B cell (primary cell): ENCODE measurements around the gene MMRN1. TPM values are rescaled to one million over a fixed set of nuclear protein-coding genes. Genes with fewer than 3 reads are reported as not detected.

Source experiments
- ATAC-seq: fragments of 200-7000 bp; cut with Tn5 transposase; one replicate; pipeline ENCODE4 v1.10.0; 2021; ENCODE audit warnings: low read depth, mild to moderate bottlenecking, moderate number of reproducible peaks, moderate library complexity
- CTCF ChIA-PET: fragments of 350-600 bp; sonication (Branson Sonifier 250); formaldehyde crosslinking; loops from one replicate; lab custom pipeline; 2021; ENCODE audit warnings: antibody characterized with exemption, inconsistent platforms; lab: Charles Lee
- POLR2A ChIA-PET: fragments of 350-600 bp; sonication (Branson Sonifier 250); formaldehyde crosslinking; loops from one replicate; lab custom pipeline; 2021; ENCODE audit warnings: antibody characterized with exemption; lab: Charles Lee
- DNase-seq: peaks from one replicate; pipeline ENCODE4 v3.0.0; 2013
- H2AFZ ChIP-seq: 2 replicates; pipeline ENCODE4 v1.6.1; 2012; ENCODE audit warnings: mild to moderate bottlenecking, low read depth, low read length; ENCODE audit not compliant: insufficient read depth, poor library complexity, severe bottlenecking
- H3K27ac ChIP-seq, 2 donors: 1 replicate in 1 of 2; 2 replicates in 1 of 2; pipeline ENCODE4 v1.5.1; 2012 to 2013; ENCODE audit warnings: low read length in 2 of 2, mild to moderate bottlenecking in 2 of 2, moderate library complexity in 1 of 2
- H3K27me3 ChIP-seq, 4 experiments: fragments of 200-600 bp in 1 of 4; sonication (generic) in 1 of 4; replicated peaks in 1 of 4; 1 replicate in 2 of 4; 2 replicates in 2 of 4; pipeline versions ENCODE4 v1.6.1 to v1.7.0; 2013 to 2016; ENCODE audit warnings: low read length in 3 of 4, mild to moderate bottlenecking in 2 of 4, mixed read lengths in 1 of 4, moderate library complexity in 1 of 4; ENCODE audit not compliant: insufficient read depth in 4 of 4, control insufficient read depth in 3 of 4; ENCODE audit errors: control extremely low read depth in 1 of 4
- H3K36me3 ChIP-seq, 2 experiments: replicated peaks in 1 of 2; 1 replicate in 1 of 2; 2 replicates in 1 of 2; pipeline versions ENCODE4 v1.6.1 to v1.7.1; 2013; ENCODE audit warnings: low read length in 1 of 2; ENCODE audit not compliant: insufficient read depth in 2 of 2, control insufficient read depth in 1 of 2; ENCODE audit errors: control extremely low read depth in 1 of 2, extremely low read depth in 1 of 2
- H3K4me1 ChIP-seq, 2 donors: fragments of 200-600 bp in 1 of 2; sonication (generic) in 1 of 2; 1 replicate in 1 of 2; 2 replicates in 1 of 2; pipeline versions ENCODE4 v1.5.1 to v1.6.1; 2013 to 2017; ENCODE audit warnings: low read length in 2 of 2; ENCODE audit not compliant: control insufficient read depth in 2 of 2, insufficient read depth in 2 of 2
- H3K4me2 ChIP-seq: replicated peaks from 2 replicates; pipeline ENCODE3; 2012; ENCODE audit warnings: mild to moderate bottlenecking, low read depth, low read length; ENCODE audit not compliant: poor library complexity, severe bottlenecking
- H3K4me3 ChIP-seq, 5 experiments: fragments of 200-600 bp in 1 of 5; sonication (generic) in 1 of 5; 1 replicate in 3 of 5; 2 replicates in 2 of 5; pipeline versions ENCODE4 v1.5.1 to v1.7.0; 2011 to 2016; ENCODE audit warnings: low read length in 4 of 5, mild to moderate bottlenecking in 4 of 5, low read depth in 2 of 5, control low read depth in 1 of 5, moderate library complexity in 1 of 5; ENCODE audit not compliant: insufficient read depth in 1 of 5; ENCODE audit errors: control extremely low read depth in 1 of 5, extremely low read depth in 1 of 5
- H3K79me2 ChIP-seq: fragments of 200-600 bp; sonication (generic); one replicate; pipeline ENCODE4 v1.6.0; 2016; ENCODE audit warnings: low read length; ENCODE audit not compliant: control insufficient read depth, insufficient read depth
- H3K9ac ChIP-seq: fragments of 200-600 bp; sonication (generic); 2 replicates; pipeline ENCODE4 v1.6.1; 2017; ENCODE audit warnings: mild to moderate bottlenecking, low read length, moderate library complexity
- H3K9me3 ChIP-seq, 3 donors: one replicate each; pipeline versions ENCODE4 v1.6.1 to v1.7.1; 2013; ENCODE audit warnings: low read length in 2 of 3; ENCODE audit not compliant: control insufficient read depth in 2 of 3, insufficient read depth in 1 of 3; ENCODE audit errors: control extremely low read depth in 1 of 3
- H4K20me1 ChIP-seq: 2 replicates; pipeline ENCODE4 v1.6.0; 2012; ENCODE audit warnings: mild to moderate bottlenecking, low read length; ENCODE audit not compliant: insufficient read depth, control insufficient read depth, poor library complexity, severe bottlenecking
- H3K27ac Mint-ChIP-seq: one replicate; pipeline ENCODE4 v1.8.0; 2021; ENCODE audit warnings: mixed read lengths
- H3K27me3 Mint-ChIP-seq: one replicate; pipeline ENCODE4 v1.8.0; 2021; ENCODE audit warnings: mixed read lengths
- H3K4me1 Mint-ChIP-seq: one replicate; pipeline ENCODE4 v1.8.0; 2021; ENCODE audit warnings: mixed read lengths
- H3K4me3 Mint-ChIP-seq: one replicate; pipeline ENCODE4 v1.8.0; 2021; ENCODE audit warnings: mixed read lengths
- H3K9me3 Mint-ChIP-seq: one replicate; pipeline ENCODE4 v1.8.0; 2022; ENCODE audit warnings: mixed read lengths; ENCODE audit not compliant: insufficient read depth
- EZH2 ChIP-seq: IDR thresholded peaks from 2 replicates; pipeline ENCODE4 v1.6.1; 2012; ENCODE audit warnings: borderline replicate concordance, low read depth, mild to moderate bottlenecking, moderate library complexity, low read length; ENCODE audit not compliant: insufficient read depth, poor library complexity, severe bottlenecking
- WGBS: methylation state at CpG from one replicate; pipeline ENCODE4 v1.1.5; 2013; ENCODE audit warnings: missing lambda C conversion rate; ENCODE audit not compliant: insufficient coverage; 5-methylcytosine and 5-hydroxymethylcytosine counted together
- intact Hi-C: fragments of 100-400 bp; cut with micrococcal nuclease; formaldehyde crosslinking; loops from one replicate; pipeline ENCODE4 v1.10.0; 2022
- polyA plus RNA-seq: library from polyadenylated mRNA; depleted of rRNA; stranded (reverse); fragments of >200 nt; gene quantifications from 2 replicates; pipeline ENCODE4 v1.2.3, GENCODE V29; 2012
- total RNA-seq, 2 donors: library from RNA; stranded (reverse); fragments of 120-200 nt in 1 of 2; gene quantifications; 1 replicate in 1 of 2; 2 replicates in 1 of 2; pipeline versions ENCODE4 v1.2.3 to v1.2.4, GENCODE V29; 2013 to 2022
- TF ChIP-seq, protein P1 (sequence below): fragments of 200-600 bp; IDR thresholded peaks from one replicate; pipeline ENCODE4 v1.8.0; 2022; ENCODE audit warnings: antibody characterized with exemption, mild to moderate bottlenecking

MMRN1 gene
- total and polyA plus RNA-seq, 2 donors (not counting 1 experiment from before 2014, with no cell fraction given) = 0.33 to 0.49 TPM

DNA sequence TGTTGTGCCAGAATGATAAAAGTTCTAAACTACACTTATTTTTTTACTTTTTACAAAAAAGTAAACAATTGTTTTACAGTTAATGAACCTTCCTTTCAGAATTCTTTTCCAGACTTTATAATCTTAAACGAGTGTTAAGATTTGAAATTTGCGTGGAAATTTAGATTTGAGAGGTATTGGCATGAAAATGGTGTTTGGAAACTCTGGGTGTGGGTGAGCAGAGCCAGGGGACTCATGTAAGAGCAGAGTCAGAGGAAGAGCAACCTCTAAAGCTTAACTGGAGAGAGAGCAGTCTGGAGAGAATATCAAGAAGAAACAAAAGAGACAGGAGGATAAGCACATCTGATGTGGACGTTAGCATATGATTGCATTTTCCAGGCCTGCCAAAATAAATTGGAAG is 48.2 kb downstream of the MMRN1 start:
- H3K9me3 Mint-ChIP-seq = no peaks in the 10 kb centered on the region
- no peak overlapping the region for H3K4me2 ChIP-seq
- no peak overlapping the region for H3K4me3 Mint-ChIP-seq
- no peak overlapping the region for H3K27ac ChIP-seq
- H3K4me1 Mint-ChIP-seq = no peaks in the 10 kb centered on the region
- H3K9ac ChIP-seq = no peak overlapping the region
- WGBS = 100% methylated on average over 1 of the region's 3 CpGs
- peaks cover 4% of the 10 kb centered on the region for H3K27me3 Mint-ChIP-seq
- ChIA-PET CTCF (interaction anchor here (0.6 kb wide), 1 partner anchor 107 kb away, joined by 3 read pairs; no protein-coding TSS in a partner anchor), POLR2A (no interaction called here)
- no peak overlapping the region for H3K27ac Mint-ChIP-seq
- DNase-seq (no peak), ATAC-seq (no peak)
- TF ChIP-seq EZH2 = no peak
- TF ChIP-seq, protein P1, sequence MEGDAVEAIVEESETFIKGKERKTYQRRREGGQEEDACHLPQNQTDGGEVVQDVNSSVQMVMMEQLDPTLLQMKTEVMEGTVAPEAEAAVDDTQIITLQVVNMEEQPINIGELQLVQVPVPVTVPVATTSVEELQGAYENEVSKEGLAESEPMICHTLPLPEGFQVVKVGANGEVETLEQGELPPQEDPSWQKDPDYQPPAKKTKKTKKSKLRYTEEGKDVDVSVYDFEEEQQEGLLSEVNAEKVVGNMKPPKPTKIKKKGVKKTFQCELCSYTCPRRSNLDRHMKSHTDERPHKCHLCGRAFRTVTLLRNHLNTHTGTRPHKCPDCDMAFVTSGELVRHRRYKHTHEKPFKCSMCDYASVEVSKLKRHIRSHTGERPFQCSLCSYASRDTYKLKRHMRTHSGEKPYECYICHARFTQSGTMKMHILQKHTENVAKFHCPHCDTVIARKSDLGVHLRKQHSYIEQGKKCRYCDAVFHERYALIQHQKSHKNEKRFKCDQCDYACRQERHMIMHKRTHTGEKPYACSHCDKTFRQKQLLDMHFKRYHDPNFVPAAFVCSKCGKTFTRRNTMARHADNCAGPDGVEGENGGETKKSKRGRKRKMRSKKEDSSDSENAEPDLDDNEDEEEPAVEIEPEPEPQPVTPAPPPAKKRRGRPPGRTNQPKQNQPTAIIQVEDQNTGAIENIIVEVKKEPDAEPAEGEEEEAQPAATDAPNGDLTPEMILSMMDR = no peak
- no peaks in the 10 kb centered on the region for H3K27me3 ChIP-seq
- H3K9me3 ChIP-seq = no peaks in the 10 kb centered on the region
- intact Hi-C loops = no loop called here
- H3K4me1 ChIP-seq = no peaks in the 10 kb centered on the region
- H3K79me2 ChIP-seq = no peaks in the 10 kb centered on the region
- H2AFZ ChIP-seq = no peak overlapping the region
- no peaks in the 10 kb centered on the region for H3K36me3 ChIP-seq
- no peaks in the 10 kb centered on the region for H4K20me1 ChIP-seq
- no peak overlapping the region for H3K4me3 ChIP-seq

DNA sequence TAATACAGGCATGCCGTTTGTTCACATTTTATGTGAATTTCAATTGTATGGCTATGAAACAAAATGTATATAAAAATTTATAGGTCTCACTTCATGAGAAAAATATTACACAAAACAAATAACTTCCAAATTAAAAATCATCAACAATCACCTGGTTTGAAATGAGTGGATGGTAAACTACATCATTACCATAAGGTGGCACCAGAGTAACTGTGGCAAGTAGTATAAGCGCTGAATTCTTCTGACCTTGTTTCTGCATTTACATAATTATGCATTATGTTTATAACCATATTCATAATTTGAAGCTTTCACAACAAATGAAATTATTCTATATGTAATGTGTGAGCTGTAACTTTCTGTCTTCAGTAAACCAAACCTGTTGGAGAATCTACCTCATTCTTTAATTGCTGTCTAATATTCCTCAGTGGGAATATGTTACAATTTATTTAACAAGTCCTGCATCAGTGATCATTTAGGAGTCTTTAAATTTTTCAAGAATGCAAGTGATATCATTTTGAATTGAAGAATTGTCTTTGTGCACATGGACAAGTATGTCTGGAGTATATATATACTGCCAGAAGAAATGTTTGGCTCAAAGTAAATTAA is 55.2 kb downstream of the MMRN1 start:
- intact Hi-C loops = loop anchor here (1.0 kb wide), 1 partner anchor 343 kb away; no protein-coding TSS in a partner anchor
- H3K27me3 Mint-ChIP-seq = peaks cover 4% of the 10 kb centered on the region
- peak; percentile 13 for DNase-seq

More for the DNA sequence above, 55.2 kb downstream of the MMRN1 start:
- no peak overlapping the region for H3K27ac Mint-ChIP-seq
- H3K4me3 Mint-ChIP-seq = no peak overlapping the region
- no peaks in the 10 kb centered on the region for H3K36me3 ChIP-seq
- no peak overlapping the region for H3K9ac ChIP-seq
- TF ChIP-seq EZH2 = no peak
- TF ChIP-seq, protein P1 = peak; percentile 67
- no peaks in the 10 kb centered on the region for H3K4me1 Mint-ChIP-seq
- H3K4me3 ChIP-seq = no peak overlapping the region
- H3K4me2 ChIP-seq = no peak overlapping the region
- no peaks in the 10 kb centered on the region for H3K9me3 ChIP-seq
- no peaks in the 10 kb centered on the region for H3K9me3 Mint-ChIP-seq
- no peaks in the 10 kb centered on the region for H3K4me1 ChIP-seq
- H3K27ac ChIP-seq = no peak overlapping the region
- H3K27me3 ChIP-seq = no peaks in the 10 kb centered on the region
- no peak for ATAC-seq
- no peaks in the 10 kb centered on the region for H3K79me2 ChIP-seq
- no peaks in the 10 kb centered on the region for H4K20me1 ChIP-seq
- H2AFZ ChIP-seq = no peak overlapping the region
- WGBS = no CpG with 5 or more reads among the region's 2 CpGs
- CTCF ChIA-PET = interaction anchor here (0.6 to 1.0 kb wide), 2 partner anchors 344 kb away, joined by 4 read pairs; no protein-coding TSS in a partner anchor
- POLR2A ChIA-PET = no interaction called here
